ENCODE measurements around the gene DNAJC22. TPM values are rescaled to one million over a fixed set of nuclear protein-coding genes. Genes with fewer than 3 reads are reported as not detected.
A peak's percentile ranks its signal among the peaks of the same experiment; 100 is the strongest.

DNAJC22 gene
- total and polyA plus RNA-seq, 2 of the 13 experiments (the other 11 are each of a cell fraction or from before 2014, with no cell fraction given): 25.2 to 31.7 TPM

DNA sequence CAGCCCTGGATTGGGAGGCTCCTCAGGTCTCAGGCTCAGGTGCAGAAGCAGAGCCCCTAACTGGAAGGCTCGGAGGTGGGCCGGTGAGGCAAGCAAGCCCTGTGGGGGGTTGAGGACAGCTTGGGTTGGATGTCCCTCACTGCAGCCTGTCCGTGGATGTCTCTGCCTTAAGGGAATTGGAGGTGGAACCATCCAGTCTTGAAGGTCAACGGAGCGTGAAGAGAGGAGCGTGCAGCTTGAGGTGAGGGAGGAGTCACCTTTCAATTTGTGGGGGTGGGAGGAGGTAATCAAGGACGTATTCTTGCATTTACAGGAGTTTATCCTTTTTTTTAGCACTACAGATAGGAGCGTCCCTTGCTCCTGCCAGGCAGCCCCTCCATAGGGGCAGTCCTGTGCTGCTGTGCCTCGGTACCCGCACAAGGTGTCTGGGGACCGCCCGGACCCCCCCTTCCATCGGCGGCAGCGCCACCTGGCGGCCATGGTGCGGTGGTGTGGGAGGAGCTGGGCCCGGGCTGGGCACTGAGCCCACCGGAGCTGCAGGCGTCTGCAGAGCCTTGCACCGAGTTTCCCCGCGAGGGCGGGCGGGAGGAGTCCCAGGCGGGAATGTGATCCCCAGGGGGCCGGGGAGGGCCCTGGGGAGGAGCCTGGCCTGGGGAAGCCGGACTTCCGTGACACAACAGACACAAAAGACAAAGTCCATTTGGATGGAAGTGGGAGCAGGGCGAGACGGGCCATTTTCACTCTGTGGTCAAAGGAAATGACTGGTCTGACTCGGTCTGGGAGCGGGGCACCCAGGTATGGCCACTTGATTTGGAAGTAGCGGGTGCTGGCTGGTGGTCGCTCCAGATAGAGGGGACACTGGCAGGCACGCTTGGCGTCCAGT lies 864 bp downstream of the DNAJC22 start (continued):
- TF ChIP-seq PRMT3 (CRISPR knock-in tag; IDR thresholded peaks at IDR 0.05; ENCODE audit: borderline replicate concordance, low read depth) (no peak), ZNF580 (CRISPR knock-in tag; IDR thresholded peaks at IDR 0.05; ENCODE audit: borderline replicate concordance, low read depth) (peak; percentile 90; the same call in 1 of the 2 replicates), ZNF414 (CRISPR knock-in tag; IDR thresholded peaks at IDR 0.05) (peak; percentile 80; the same call in 1 of the 2 replicates), CENPX (CRISPR knock-in tag; IDR thresholded peaks at IDR 0.05) (no peak), ZNF124 (CRISPR knock-in tag; IDR thresholded peaks at IDR 0.05) (peak; percentile 80; the same call in 1 of the 2 replicates), ZMYM2 (CRISPR knock-in tag; IDR thresholded peaks at IDR 0.05) (peak; percentile 92), TBX2 (CRISPR knock-in tag; IDR thresholded peaks at IDR 0.05; ENCODE audit: borderline replicate concordance) (peak; percentile 90), CREB1 (IDR thresholded peaks at IDR 0.05) (no peak), CREB1 (CRISPR knock-in tag; IDR thresholded peaks at IDR 0.05) (peak; percentile 56; the same call in 1 of the 2 replicates), E2F1 (CRISPR knock-in tag; IDR thresholded peaks at IDR 0.05) (peak; percentile 94), ZNF543 (CRISPR knock-in tag; IDR thresholded peaks at IDR 0.05) (0 out of 2 replicates have a peak, but pooled peaks have one; percentile 82), HNRNPK (IDR thresholded peaks at IDR 0.05; ENCODE audit: low read depth, low read length, poor library complexity, severe bottlenecking) (peak; percentile 32), ADNP (CRISPR knock-in tag; IDR thresholded peaks at IDR 0.05) (no peak), ZSCAN5A (CRISPR knock-in tag; IDR thresholded peaks at IDR 0.05; ENCODE audit: borderline replicate concordance) (peak; percentile 76; the same call in 1 of the 2 replicates), ZNF790 (CRISPR knock-in tag; IDR thresholded peaks at IDR 0.05; ENCODE audit: borderline replicate concordance) (no peak; the same call in 1 of the 2 replicates)
- TF ChIP-seq, protein P1, sequence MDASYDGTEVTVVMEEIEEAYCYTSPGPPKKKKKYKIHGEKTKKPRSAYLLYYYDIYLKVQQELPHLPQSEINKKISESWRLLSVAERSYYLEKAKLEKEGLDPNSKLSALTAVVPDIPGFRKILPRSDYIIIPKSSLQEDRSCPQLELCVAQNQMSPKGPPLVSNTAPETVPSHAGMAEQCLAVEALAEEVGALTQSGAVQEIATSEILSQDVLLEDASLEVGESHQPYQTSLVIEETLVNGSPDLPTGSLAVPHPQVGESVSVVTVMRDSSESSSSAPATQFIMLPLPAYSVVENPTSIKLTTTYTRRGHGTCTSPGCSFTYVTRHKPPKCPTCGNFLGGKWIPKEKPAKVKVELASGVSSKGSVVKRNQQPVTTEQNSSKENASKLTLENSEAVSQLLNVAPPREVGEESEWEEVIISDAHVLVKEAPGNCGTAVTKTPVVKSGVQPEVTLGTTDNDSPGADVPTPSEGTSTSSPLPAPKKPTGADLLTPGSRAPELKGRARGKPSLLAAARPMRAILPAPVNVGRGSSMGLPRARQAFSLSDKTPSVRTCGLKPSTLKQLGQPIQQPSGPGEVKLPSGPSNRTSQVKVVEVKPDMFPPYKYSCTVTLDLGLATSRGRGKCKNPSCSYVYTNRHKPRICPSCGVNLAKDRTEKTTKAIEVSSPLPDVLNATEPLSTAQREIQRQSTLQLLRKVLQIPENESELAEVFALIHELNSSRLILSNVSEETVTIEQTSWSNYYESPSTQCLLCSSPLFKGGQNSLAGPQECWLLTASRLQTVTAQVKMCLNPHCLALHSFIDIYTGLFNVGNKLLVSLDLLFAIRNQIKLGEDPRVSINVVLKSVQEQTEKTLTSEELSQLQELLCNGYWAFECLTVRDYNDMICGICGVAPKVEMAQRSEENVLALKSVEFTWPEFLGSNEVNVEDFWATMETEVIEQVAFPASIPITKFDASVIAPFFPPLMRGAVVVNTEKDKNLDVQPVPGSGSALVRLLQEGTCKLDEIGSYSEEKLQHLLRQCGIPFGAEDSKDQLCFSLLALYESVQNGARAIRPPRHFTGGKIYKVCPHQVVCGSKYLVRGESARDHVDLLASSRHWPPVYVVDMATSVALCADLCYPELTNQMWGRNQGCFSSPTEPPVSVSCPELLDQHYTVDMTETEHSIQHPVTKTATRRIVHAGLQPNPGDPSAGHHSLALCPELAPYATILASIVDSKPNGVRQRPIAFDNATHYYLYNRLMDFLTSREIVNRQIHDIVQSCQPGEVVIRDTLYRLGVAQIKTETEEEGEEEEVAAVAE (CRISPR knock-in tag; IDR thresholded peaks at IDR 0.05; ENCODE audit: borderline replicate concordance): peak; percentile 86
- TF ChIP-seq, protein P2, sequence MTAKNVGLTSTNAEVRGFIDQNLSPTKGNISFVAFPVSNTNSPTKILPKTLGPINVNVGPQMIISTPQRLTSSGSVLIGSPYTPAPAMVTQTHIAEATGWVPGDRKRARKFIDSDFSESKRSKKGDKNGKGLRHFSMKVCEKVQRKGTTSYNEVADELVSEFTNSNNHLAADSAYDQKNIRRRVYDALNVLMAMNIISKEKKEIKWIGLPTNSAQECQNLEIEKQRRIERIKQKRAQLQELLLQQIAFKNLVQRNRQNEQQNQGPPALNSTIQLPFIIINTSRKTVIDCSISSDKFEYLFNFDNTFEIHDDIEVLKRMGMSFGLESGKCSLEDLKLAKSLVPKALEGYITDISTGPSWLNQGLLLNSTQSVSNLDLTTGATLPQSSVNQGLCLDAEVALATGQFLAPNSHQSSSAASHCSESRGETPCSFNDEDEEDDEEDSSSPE (CRISPR knock-in tag; IDR thresholded peaks at IDR 0.05): peak; percentile 91
- TF ChIP-seq, protein P3, sequence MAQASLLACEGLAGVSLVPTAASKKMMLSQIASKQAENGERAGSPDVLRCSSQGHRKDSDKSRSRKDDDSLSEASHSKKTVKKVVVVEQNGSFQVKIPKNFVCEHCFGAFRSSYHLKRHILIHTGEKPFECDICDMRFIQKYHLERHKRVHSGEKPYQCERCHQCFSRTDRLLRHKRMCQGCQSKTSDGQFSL (CRISPR knock-in tag; IDR thresholded peaks at IDR 0.05): peak; percentile 99
